T-helper 2 cell (primary cell): Measurements from ENCODE around the gene GIPC2.
"Not testable (repeated sequence)": the region's sequence is repeated elsewhere in the genome, so short reads cannot be mapped to it uniquely, and the experiment has no call there.

ENCODE experiments used
- DNase-seq, 5 experiments: peaks; one replicate each; pipeline versions ENCODE4 v3.0.0 to v3.0.0-alpha.2; 2012 to 2022

GIPC2 gene

DNA sequence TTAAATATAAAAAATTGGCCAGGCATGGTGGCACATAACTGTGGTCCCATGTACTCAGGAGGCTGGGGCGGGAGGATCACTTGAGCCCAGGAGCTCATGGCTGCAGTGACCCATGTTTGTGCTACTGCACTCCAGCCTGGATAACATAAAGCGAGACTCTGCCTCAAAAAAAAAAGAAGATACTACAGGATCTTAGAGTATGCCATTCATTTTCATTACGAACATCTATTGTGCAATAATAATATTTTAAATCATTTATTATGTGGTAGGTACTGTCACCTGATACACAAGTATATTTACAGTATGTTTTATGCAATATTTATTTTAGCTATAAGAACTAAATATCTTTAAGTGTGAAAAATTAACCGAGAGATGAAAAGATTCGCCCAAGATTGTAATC, 9.3 kb upstream of the GIPC2 start:
- DNase-seq = no peak

GRCh38 chr1:78038071-78038470, 7.7 kb upstream of the GIPC2 start:
- DNase-seq = no peak

- DNase-seq = no peak
Observed at GRCh38 chr1:78038491-78038939, 7.3 kb upstream of the GIPC2 start.

DNA sequence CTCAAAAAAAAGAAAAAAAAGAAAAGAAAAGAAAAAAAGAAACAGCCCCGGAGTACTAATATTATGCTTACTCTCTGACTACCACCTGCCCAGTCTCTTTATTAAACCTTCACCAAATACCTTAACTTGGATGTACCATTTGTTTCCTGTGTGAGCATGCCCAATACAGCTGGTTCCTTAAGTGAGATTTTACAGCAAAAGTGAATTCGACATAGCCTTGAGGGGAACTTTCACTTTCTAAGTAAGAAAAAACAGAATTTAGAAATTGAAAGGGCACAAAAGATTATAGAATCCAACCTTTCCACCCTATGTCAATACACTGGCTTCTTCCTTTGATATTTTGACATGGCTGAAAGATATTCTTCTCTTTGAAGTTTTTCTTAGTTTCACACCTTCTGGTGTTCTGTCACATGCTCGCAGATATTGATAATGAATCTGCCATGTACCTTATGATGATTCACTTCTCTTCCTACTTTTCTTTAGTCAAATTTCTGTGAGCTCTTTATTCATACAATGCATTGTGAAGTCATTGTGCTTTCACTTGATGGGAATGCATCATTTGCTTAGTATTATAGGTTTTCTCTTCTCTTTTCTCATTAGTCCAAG, 5.2 kb upstream of the GIPC2 start:
- DNase-seq = no peak

GRCh38 chr1:78043436-78043835, 2.3 kb upstream of the GIPC2 start:
- DNase-seq = no peak

DNA sequence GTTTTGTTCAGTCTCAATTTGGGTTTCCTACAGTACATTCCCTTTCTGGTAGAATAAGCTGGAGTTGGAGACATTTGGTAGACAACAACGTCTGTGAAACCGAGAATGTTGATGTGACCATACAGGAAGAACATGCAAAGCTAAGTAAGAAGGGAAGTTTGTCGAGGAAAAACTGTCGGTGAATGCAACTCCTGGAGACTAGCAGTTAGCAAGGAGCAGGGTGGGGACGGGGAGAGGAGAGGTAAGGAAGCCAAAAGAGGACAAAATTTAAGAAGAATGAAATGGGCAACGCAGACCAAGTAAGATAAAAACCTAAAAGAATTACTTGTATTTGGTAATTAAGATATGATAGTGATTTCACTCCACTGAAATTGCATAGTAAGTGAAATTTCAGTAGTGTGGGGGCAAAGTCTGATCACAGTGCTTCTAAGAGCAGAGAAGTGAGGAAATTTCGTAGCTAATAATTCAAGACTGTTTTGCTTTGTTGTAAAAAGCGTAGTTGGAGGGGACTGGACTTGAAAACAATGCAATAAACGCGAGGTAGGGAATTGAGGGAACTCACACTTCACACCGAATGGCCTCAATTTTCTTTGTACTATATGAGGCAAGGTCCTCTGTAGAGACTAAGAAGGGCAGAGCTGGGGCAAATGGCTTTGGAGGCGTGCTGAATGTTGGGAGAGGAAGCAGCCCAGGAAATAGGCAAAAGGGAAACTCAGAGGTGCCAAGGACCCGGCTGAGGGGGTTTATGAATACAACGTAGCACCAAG, 787 bp upstream of the GIPC2 start:
- no peak for DNase-seq

- DNase-seq = no peak
Observed at GRCh38 chr1:78045563-78045925, 222 bp upstream of the GIPC2 start.

DNA sequence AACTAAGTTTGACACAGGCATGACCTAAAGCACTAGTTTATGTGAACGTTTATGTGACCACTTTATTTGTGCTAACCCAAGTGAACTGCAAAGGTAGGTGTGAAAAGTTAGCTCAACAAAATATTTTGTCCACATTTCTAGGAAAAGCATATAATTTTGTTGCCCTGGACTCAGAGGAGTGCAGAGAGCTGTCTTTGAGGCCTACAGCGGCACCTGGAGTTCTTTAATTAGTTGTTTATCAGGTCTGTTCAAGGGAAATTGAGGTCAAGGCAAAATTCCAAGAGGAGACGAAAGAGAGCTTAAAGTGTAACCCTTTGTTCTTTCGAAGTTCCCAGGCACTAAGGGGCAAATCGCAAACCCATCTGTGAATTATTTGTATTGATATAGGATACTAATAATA, 1.3 kb downstream of the GIPC2 start:
- no peak for DNase-seq

DNA sequence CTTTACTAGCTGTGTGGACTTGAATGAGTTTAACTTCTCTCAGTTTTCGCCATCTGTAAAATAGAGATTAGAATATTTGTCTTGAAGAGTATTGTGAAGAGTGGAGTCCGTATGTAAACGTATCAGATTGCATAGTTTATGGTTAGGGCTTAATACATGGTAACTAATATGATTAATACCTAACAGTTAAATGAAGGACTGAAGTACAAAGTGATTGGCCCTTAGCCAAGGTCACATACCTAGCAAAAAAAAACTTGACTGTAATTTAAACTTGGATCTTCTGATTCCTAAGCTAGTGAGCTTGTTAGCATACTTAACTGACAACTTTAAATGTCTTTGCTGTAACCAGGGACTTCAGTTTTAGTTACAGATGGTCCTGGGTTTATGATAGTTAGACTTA, 1.9 kb downstream of the GIPC2 start:
- DNase-seq = no peak

DNA sequence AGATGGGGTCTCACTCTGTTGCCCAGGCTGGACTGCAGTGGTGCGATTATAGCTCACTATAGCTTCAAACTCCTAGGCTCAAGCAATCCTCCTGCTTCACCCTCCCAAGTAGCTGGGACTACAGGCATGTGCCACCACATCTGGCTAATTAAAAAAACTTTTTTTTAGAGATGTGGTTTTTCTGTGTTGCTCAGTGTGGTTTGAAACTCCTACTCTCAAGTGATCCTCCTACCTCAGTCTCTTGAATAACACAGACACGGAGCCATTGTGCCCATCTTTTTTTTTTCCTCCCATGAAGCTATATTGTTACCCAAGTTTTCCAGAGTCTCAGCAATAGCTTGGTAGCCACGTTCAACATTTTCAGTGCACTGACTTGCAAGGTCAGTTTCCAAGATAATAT, 2.7 kb downstream of the GIPC2 start:
- no peak for DNase-seq

- no peak for DNase-seq
Observed at GRCh38 chr1:78049396-78049795, 3.6 kb downstream of the GIPC2 start.

- DNase-seq = no peak
Observed at GRCh38 chr1:78051005-78051404, 5.2 kb downstream of the GIPC2 start.

GRCh38 chr1:78052685-78053405, 7.1 kb downstream of the GIPC2 start:
- DNase-seq = no peak

- DNase-seq = no peak
Observed at GRCh38 chr1:78053498-78053897, 7.7 kb downstream of the GIPC2 start.

DNA sequence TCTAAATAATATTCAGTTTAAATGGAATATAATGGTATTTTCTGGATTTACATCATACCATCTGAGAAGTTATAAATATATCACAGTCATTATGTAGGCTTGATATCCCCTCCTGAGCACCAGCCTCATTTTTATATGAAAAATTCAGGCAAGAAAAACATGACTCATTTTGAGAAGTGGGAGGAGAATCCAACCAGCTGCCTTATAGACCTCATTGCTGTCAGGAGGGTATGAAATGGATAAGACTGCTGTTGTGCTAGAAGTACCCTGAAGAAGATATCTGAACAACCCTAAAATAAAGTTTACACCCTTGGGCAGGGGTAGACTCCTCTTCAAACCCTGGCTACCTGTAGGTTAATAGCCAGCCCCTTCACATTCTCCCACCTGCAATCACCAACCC, 8.8 kb downstream of the GIPC2 start:
- DNase-seq = no peak

GRCh38 chr1:78054972-78055371, 9.2 kb downstream of the GIPC2 start:
- DNase-seq = no peak

DNA sequence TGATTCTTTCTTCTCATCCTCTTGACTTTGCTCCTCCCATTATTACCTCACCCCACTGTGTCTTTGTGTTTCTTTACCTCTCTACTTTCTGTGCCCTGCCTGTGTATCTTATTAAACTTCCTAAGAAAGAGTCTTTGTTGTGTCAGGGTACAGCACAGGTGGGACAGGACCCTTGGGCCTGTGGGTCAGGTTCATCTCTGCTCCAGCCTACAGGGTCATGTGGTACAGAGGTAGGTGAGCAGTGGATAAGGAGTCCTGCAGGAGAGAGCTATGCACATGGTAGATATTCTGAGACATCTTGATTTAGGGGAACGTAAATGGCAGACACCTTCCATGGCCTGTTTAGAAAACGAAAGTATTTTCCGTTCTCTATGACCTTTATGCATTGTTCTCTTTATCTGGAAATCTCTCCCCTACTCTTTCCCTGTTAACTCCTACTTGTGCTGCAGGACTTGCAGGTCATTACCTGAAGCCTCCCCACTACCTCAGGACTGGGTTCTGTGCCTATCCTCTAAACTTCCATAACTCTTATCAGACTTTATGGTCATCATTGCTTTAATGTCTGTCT, 9.9 kb downstream of the GIPC2 start:
- no peak for DNase-seq

GRCh38 chr1:78058670-78059069, 12.9 kb downstream of the GIPC2 start:
- no peak for DNase-seq

- no peak for DNase-seq
Observed at GRCh38 chr1:78060857-78061563, 15.2 kb downstream of the GIPC2 start.

DNA sequence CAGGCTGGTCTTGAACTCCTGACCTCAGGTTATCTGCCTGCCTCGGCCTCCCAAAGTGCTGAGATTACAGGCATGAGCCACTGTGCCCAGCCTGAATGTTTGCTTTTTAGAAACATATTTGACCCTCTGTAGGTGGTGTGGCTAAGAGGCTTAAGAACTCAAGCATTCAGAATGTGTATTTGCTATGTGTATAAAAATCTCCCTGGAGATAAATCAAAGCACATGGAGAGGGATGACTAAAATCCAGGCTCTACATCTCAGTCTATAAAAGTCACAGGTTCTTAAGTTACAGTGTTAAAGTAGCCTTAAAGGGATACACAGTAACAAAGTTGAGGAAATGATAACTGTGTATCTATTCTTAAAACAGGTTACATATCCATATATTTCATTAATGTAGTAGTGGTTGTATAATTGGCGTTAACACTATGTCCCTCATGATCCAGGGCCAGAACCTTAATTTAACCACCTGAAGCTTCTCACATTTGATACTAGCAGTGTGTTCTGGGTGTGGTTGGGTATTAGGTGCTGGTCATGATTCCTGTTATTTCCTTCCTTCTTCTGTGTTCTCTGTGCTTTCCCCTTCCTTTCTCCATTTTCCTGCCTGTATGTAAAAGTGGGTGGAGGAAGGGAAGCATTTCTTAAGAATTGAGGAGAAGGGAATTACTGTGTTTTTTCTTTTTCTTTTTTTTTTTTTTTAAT, 16.2 kb downstream of the GIPC2 start:
- DNase-seq = no peak

DNA sequence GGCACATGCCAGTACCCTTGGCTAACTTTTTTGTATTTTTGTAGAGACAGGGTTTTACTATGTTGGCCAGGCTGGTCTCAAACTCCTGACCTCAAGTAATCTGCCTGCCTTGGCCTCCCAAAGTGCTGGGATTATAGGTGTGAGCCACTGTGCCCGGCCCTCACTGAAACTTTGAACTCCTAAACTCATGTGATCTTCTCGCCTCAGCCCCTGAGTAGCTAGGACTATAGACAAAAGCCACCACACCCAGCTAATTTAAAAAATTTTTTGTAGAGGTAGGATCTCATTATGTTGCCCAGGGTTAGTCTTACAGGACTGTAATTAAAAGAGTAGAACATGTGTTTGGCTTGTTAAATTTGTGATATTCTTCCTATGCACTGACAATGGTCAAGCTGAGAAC, 19.1 kb downstream of the GIPC2 start:
- DNase-seq = not testable (repeated sequence)

- no peak for DNase-seq
Observed at GRCh38 chr1:78068681-78069283, 23.0 kb downstream of the GIPC2 start.
